ENCODE data around the gene CST8.

Gene CST8

GRCh38 chr20:23449421-23449820 is 41.5 kb upstream of the CST8 start:
- no peak for TF ChIP-seq CTCF (IDR thresholded peaks at IDR 0.05; ENCODE audit: borderline replicate concordance, insufficient read depth, low read depth, low read length)
- no peak overlapping the region for H3K4me3 ChIP-seq (ENCODE audit: low read depth, low read length)

GRCh38 chr20:23450877-23451276 is 40.0 kb upstream of the CST8 start:
- TF ChIP-seq CTCF (IDR thresholded peaks at IDR 0.05; ENCODE audit: borderline replicate concordance, insufficient read depth, low read depth, low read length): no peak
- H3K4me3 ChIP-seq (ENCODE audit: low read depth, low read length): no peak overlapping the region

GRCh38 chr20:23451956-23452487 is 38.9 kb upstream of the CST8 start:
- no peak for TF ChIP-seq CTCF (IDR thresholded peaks at IDR 0.05; ENCODE audit: borderline replicate concordance, insufficient read depth, low read depth, low read length)

GRCh38 chr20:23452776-23453175 is 38.1 kb upstream of the CST8 start, which contains the start of gene CST11:
Gene CST11, minus strand, starts transcription at chr20:23452876. Its CDS starts 65 bp downstream, at chr20:23452811.
- no peak within 1 kb of the TSS for H3K4me3 ChIP-seq (ENCODE audit: low read depth, low read length)
- TF ChIP-seq CTCF (IDR thresholded peaks at IDR 0.05; ENCODE audit: borderline replicate concordance, insufficient read depth, low read depth, low read length): no peak

More at GRCh38 chr20:23451956-23452487, 38.9 kb upstream of the CST8 start:
- H3K4me3 ChIP-seq (ENCODE audit: low read depth, low read length): no peak overlapping the region

DNA sequence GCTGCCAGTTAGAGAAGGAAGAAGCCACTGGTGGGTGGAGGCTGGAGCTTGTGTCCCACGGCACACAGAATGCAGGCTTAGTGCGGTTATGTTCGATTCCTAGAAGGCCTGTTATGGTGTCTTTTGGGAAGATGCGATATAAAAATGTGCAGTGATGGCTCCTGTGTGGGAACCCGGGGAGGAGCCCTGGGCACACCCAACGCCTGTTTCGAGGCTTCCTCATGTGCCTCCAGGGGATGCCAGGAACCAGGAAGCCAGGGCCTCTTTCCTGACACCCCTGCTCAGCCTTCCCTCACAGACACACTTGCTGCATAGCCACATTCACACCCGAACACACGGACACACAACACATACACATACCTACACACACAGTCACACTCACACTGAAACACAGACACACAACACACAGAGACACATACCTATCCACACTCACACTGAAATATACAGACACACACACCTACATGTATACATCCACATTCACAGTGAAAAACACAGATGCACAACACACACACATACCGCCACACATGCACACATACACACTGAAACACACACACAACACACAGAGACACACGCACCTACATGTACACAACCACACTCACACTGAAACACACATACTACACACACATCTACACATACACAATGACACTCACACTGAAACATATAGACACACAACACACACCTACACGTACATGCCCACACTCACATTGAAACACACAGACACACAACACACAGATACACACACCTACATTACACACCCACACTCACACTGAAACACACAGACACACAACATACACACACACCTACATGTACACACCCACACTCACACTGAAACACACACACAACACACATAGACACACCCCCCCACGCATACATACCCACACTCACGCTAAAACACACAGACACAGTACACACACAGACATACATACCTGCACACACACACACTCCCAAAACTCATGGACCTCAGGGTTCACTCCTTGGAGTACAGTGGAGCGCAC is 37.1 kb upstream of the CST8 start:
- TF ChIP-seq CTCF (IDR thresholded peaks at IDR 0.05; ENCODE audit: borderline replicate concordance, insufficient read depth, low read depth, low read length): no peak
- H3K4me3 ChIP-seq (ENCODE audit: low read depth, low read length): no peak overlapping the region

DNA sequence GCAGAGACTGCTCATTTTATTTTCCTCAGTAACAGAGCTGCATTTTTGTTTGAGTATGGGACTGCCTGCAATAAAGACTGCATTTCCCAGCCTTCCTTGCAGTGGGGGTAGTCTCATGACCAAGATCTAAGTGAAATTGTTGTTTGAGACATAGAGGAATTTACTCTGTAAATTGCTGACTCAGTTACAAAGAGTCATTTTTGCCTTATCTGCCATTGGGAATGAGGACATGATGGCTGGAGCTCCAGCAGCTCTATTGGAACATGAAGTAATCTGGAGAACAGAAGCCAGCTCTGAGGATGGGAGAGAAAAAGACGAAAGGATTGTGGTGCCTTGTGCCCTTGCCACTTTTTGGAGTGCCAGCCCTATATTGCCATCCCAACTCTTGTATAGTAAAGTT is 36.1 kb upstream of the CST8 start:
- H3K4me3 ChIP-seq (ENCODE audit: low read depth, low read length): no peak overlapping the region
- no peak for TF ChIP-seq CTCF (IDR thresholded peaks at IDR 0.05; ENCODE audit: borderline replicate concordance, insufficient read depth, low read depth, low read length)

All from GM12875 (cell line).